OCI-LY3 (cell line): ENCODE data around the gene STX18.

Experiments
- H2AFZ ChIP-seq: fragments of 200-600, 300-600 bp; shearing (Covaris generic); 2 replicates; pipeline ENCODE4 v1.6.0; 2014; ENCODE audit warnings: antibody characterized with exemption, low read depth, low read length
- H3K27ac ChIP-seq: fragments of 200-600, 300-600 bp; sonication (generic); 2 replicates; pipeline ENCODE4 v1.5.1; 2014; ENCODE audit warnings: mild to moderate bottlenecking, low read length, moderate library complexity, mixed read lengths
- H3K27me3 ChIP-seq: fragments of 200-600, 300-600 bp; sonication (generic); 2 replicates; pipeline ENCODE4 v1.6.1; 2014; ENCODE audit warnings: low read depth, low read length, mixed read lengths
- H3K36me3 ChIP-seq: fragments of 200-600, 300-600 bp; sonication (generic); replicated peaks from 2 replicates; pipeline ENCODE3; 2014; ENCODE audit warnings: low read depth, low read length, mixed read lengths
- H3K4me1 ChIP-seq: fragments of 300-600, 200-600 bp; sonication (generic); 2 replicates; pipeline ENCODE4 v1.6.1; 2014; ENCODE audit warnings: low read length, mixed read lengths
- H3K4me2 ChIP-seq: fragments of 200-600, 300-600 bp; sonication (generic); 2 replicates; pipeline ENCODE4 v1.6.1; 2014; ENCODE audit warnings: low read length, mixed read lengths
- H3K4me3 ChIP-seq: fragments of 300-600, 200-600 bp; sonication (generic); 2 replicates; pipeline ENCODE4 v1.5.1; 2014; ENCODE audit warnings: antibody characterized with exemption, mild to moderate bottlenecking, low read length, moderate library complexity
- H3K79me2 ChIP-seq: fragments of 300-600, 200-600 bp; shearing (Covaris generic); 2 replicates; pipeline ENCODE4 v1.6.1; 2014; ENCODE audit warnings: mild to moderate bottlenecking, low read length, mixed read lengths
- H3K9ac ChIP-seq: fragments of 300-600, 200-600 bp; shearing (Covaris generic); 2 replicates; pipeline ENCODE4 v1.6.0; 2014; ENCODE audit warnings: mild to moderate bottlenecking, low read length, moderate library complexity
- H3K9me3 ChIP-seq: fragments of 200-600, 300-600 bp; shearing (Covaris generic); 2 replicates; pipeline ENCODE4 v1.6.1; 2014; ENCODE audit warnings: low read length, mixed read lengths; ENCODE audit not compliant: insufficient read depth
- H4K20me1 ChIP-seq: fragments of 200-600, 300-600 bp; sonication (generic); 2 replicates; pipeline ENCODE4 v1.6.1; 2016; ENCODE audit warnings: low read length, mixed read lengths; ENCODE audit not compliant: insufficient read depth
- EZH2phosphoT487 ChIP-seq: fragments of 200-600 bp; shearing (Covaris generic); IDR thresholded peaks from 2 replicates; pipeline ENCODE4 v1.6.1; 2018; ENCODE audit warnings: antibody characterized with exemption, mixed run types, low read depth
- TF ChIP-seq, protein P1 (sequence below): fragments of 200-600, 300-600 bp; sonication (generic); IDR thresholded peaks from 2 replicates; pipeline ENCODE4 v1.5.1; 2014; ENCODE audit warnings: antibody characterized with exemption, low read length, low read depth

STX18 gene

DNA sequence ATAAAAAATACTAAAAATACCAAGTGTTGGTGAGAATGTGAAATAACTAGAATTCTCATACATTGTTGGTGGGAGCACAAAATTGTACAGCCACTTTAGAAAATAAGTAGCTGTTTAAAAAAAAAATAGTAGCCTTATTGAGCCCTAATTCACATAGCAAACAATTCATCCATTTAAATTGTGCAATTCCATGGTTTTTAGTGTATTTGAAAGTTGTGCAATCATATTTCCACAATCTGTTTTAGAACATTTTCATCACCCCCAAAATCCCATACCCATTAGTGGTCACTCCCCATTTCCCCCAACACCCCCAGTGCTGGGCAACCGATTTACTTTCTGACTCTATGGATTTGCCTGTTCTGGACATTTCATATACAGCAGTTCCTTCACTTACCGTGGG is 37.1 kb downstream of the STX18 start:
- H3K9me3 ChIP-seq, result no peaks in the 10 kb centered on the region
- H3K9ac ChIP-seq, result no peak overlapping the region
- peaks cover 40% of the 10 kb centered on the region for H4K20me1 ChIP-seq
- peaks cover 6% of the 10 kb centered on the region for H3K36me3 ChIP-seq
- peaks cover 10% of the 10 kb centered on the region for H3K4me1 ChIP-seq
- H3K4me3 ChIP-seq, result no peak overlapping the region
- H3K79me2 ChIP-seq, result peaks cover 40% of the 10 kb centered on the region
- no peak overlapping the region for H2AFZ ChIP-seq
- no peak overlapping the region for H3K27ac ChIP-seq
- TF ChIP-seq EZH2phosphoT487, result no peak
- TF ChIP-seq, protein P1, sequence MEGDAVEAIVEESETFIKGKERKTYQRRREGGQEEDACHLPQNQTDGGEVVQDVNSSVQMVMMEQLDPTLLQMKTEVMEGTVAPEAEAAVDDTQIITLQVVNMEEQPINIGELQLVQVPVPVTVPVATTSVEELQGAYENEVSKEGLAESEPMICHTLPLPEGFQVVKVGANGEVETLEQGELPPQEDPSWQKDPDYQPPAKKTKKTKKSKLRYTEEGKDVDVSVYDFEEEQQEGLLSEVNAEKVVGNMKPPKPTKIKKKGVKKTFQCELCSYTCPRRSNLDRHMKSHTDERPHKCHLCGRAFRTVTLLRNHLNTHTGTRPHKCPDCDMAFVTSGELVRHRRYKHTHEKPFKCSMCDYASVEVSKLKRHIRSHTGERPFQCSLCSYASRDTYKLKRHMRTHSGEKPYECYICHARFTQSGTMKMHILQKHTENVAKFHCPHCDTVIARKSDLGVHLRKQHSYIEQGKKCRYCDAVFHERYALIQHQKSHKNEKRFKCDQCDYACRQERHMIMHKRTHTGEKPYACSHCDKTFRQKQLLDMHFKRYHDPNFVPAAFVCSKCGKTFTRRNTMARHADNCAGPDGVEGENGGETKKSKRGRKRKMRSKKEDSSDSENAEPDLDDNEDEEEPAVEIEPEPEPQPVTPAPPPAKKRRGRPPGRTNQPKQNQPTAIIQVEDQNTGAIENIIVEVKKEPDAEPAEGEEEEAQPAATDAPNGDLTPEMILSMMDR, result no peak
- no peak overlapping the region for H3K4me2 ChIP-seq
- no peaks in the 10 kb centered on the region for H3K27me3 ChIP-seq

DNA sequence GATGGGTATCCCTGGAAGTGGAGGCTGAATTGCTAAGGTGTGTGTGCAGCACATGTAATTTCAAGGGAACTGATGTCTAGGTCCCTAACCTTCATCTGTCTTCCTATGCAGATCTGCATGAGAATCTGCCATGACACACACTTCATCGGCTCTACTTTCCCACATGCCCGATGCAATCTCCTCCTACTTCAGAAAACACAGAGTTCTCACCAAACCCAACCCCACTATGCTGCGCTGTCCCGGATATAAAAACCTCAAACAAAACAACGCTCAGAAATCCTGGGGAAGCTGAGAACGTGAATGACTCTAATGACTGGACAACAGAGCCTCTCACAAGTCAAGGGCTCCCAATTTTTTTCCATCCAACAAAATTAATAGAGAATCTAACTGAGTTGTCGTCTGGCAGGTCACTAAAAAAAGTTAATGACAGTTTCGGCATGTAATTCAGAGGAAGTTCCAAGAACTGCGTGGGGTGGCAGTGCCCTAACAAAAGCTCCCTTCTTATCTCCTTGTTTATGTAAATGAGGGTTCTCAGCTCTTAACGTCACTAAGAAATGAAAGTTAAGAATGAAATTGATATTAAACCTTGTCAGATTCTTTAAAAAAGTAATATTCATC is 39.0 kb downstream of the STX18 start:
- Histone ChIP-seq H3K4me1 (peaks cover 10% of the 10 kb centered on the region), H3K9me3 (no peaks in the 10 kb centered on the region), H2AFZ (no peak overlapping the region), H3K4me3 (peak overlapping the region; percentile 59), H4K20me1 (peaks cover 39% of the 10 kb centered on the region), H3K4me2 (peak overlapping the region; percentile 66), H3K27ac (no peak overlapping the region), H3K27me3 (no peaks in the 10 kb centered on the region), H3K36me3 (peaks cover 6% of the 10 kb centered on the region), H3K9ac (no peak overlapping the region), H3K79me2 (peaks cover 40% of the 10 kb centered on the region)
- no peak for TF ChIP-seq EZH2phosphoT487
- TF ChIP-seq, protein P1, result no peak

DNA sequence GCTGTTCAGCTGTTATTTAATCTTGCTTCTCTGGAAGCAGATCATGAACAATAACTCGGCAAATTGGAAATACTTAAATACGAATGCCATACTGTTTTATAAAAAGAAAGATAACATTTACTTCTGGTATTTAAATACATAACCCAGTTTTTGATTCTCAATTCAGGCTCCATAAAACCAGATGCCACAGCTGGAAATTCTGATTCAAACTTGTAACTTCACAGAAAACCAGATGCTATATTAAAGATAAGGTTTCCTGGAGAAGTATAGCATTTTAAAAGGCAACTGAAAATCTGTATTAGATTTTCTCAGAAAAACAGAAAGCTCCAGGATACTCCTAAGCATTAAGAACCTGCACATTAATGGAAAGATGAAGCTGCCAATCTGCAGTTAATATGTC is 40.2 kb downstream of the STX18 start:
- H3K9me3 ChIP-seq, result no peaks in the 10 kb centered on the region
- TF ChIP-seq, protein P1, result no peak
- no peak for TF ChIP-seq EZH2phosphoT487
- no peak overlapping the region for H2AFZ ChIP-seq
- peaks cover 47% of the 10 kb centered on the region for H4K20me1 ChIP-seq
- H3K4me3 ChIP-seq, result no peak overlapping the region
- no peak overlapping the region for H3K27ac ChIP-seq
- H3K9ac ChIP-seq, result no peak overlapping the region
- H3K27me3 ChIP-seq, result no peaks in the 10 kb centered on the region
- peaks cover 17% of the 10 kb centered on the region for H3K4me1 ChIP-seq
- H3K4me2 ChIP-seq, result no peak overlapping the region
- peaks cover 6% of the 10 kb centered on the region for H3K36me3 ChIP-seq
- H3K79me2 ChIP-seq, result peaks cover 40% of the 10 kb centered on the region

DNA sequence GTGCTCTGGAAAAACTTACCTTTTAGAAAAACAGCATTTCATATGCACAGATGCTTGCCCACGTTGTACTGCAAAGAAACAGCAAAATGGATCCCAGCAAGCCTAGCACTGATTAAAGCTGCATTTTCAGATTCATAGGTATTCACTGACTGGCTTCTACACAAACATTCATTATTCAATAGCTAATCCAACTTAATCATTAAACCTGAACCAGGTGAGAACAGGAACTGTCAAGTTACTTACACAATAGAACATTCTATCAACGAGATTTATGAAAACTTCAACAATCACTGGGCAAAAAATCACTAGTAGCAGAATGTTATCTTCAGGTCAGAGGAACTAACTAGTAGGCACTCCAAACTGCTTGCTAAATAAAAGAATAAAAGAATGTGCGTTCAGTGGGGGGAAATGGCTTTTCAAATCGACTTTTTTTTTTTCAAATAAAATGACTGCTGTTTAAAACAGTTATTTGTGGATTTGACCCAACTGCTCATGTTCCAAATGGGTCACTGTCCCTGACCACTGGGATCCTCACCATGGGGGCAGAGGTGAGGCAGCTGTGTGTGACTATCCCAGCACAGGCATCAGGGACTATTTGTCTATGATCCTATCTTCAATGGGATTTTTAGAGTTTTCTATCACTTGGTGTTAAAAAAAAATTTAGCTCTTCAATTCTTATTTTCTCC is 42.3 kb downstream of the STX18 start:
- H4K20me1 ChIP-seq, result peaks cover 43% of the 10 kb centered on the region

More for the DNA sequence above, 42.3 kb downstream of the STX18 start:
- Histone ChIP-seq H3K4me1 (peaks cover 17% of the 10 kb centered on the region), H3K9me3 (no peaks in the 10 kb centered on the region), H3K4me2 (no peak overlapping the region), H3K36me3 (no peaks in the 10 kb centered on the region), H3K27me3 (no peaks in the 10 kb centered on the region), H2AFZ (no peak overlapping the region), H3K9ac (no peak overlapping the region), H3K4me3 (no peak overlapping the region), H3K79me2 (peaks cover 36% of the 10 kb centered on the region), H3K27ac (no peak overlapping the region)
- TF ChIP-seq, protein P1, result no peak
- TF ChIP-seq EZH2phosphoT487, result no peak
